ENCODE results near the gene PCLO. TPM values are rescaled to one million over a fixed set of nuclear protein-coding genes. Genes with fewer than 3 reads are reported as not detected.

Gene PCLO
- total and polyA plus RNA-seq, 2 donors = 0.75 to 2.3 TPM

DNA sequence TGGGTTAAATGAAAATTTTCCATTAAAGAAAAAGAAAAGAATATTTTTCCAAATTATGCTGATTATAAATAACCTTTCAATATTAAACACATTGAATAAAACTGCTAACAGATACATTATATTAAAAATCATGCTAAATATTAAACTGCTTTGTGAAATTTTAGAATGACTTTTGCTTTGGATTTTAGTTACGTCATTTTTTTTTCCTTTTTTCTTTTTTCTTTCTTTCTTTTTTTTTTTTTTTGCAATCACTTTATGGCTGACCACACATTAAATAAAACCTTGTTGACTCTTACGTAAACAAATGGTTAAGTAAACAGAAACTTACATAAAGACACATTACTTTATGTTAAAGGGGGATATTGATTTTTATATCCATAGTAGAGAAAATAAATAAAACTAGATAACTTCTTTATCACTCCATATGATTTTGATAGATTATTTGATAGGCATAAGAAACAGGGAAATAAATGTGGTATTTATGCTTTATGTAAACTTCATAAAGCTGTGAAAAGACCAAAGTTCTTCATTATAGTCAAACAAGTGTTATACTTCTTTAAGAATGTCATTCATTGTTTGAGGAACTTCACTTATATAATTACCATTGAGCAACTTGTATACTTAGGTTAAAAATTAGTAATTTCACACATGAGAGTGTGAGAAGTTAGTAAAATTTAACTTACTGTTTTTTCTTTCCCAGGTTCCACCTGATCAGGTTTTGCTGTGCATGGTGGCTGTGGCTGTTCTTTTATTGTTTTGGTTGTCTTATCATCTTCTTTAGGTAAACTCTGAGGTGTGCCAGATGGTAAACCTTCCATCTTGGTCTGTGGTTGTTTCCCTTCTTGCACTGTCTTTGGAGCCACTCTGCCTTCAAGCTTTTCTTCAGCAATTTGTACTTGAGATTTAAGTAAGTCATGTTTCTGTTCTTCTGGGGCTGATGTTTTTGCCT lies 197.3 kb downstream of the PCLO start:
- Histone ChIP-seq H3K4me3 (ENCODE audit: low read length in 2 of 2) (no peak overlapping the region), H3K36me3 (ENCODE audit: control insufficient read depth in 2 of 2, insufficient read depth in 2 of 2, low read length in 1 of 2) (no peaks in the 10 kb centered on the region), H3K9me3 (ENCODE audit: control insufficient read depth in 2 of 2, insufficient read depth in 1 of 2, low read length in 1 of 2) (no peaks in the 10 kb centered on the region), H3K4me1 (ENCODE audit: control insufficient read depth in 2 of 2, insufficient read depth in 2 of 2, low read length in 2 of 2) (no peaks in the 10 kb centered on the region), H3K27ac (ENCODE audit: low read depth in 1 of 2, low read length in 1 of 2) (no peak overlapping the region), H3K27me3 (ENCODE audit: control insufficient read depth in 2 of 2, insufficient read depth in 1 of 2, low read length in 1 of 2) (no peaks in the 10 kb centered on the region)
- 95% methylated on average over 2 of the region's 2 CpGs for WGBS
- no peak for DNase-seq (ENCODE audit: low read depth in 6 of 9, low spot score in 9 of 9)

DNA sequence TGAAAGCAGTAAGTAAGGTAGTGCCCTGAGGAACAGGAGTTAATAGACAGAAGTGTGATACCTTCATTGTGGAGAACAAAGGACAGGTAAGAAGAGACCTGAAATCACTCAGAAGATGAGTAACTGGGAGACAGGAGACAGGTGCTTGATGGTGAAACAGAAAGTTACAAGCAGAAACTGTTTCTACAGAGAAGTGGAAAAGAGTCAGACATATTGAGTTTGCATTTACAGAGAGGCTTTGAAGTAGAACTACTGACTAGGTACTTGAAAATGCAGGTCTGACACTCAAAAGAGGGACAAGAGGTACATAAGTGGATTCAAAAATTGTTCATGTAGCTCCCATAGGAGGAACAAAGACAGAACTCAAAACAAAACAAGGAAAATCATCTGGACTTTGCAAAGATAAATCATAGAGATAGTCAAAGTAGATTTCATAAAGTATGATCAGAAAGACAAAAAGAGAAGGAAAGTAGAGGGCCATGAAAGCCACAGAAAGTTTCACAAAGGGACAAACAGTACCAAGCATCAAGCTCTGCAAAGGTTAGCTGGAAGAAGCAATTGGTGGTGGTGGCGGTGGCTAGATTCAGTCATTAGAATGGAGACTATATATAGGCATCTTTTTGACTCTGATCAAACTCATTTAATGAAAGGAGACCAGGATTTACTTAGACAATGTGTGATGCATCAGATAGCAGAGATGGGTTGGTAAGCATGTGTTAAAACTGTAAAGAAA lies 198.4 kb downstream of the PCLO start:
- no peaks in the 10 kb centered on the region for H3K27me3 ChIP-seq (ENCODE audit: control insufficient read depth in 2 of 2, insufficient read depth in 1 of 2, low read length in 1 of 2)
- no peak overlapping the region for H3K4me3 ChIP-seq (ENCODE audit: low read length in 2 of 2)
- H3K27ac ChIP-seq (ENCODE audit: low read depth in 1 of 2, low read length in 1 of 2) = no peak overlapping the region
- H3K9me3 ChIP-seq (ENCODE audit: control insufficient read depth in 2 of 2, insufficient read depth in 1 of 2, low read length in 1 of 2) = no peaks in the 10 kb centered on the region
- no peaks in the 10 kb centered on the region for H3K36me3 ChIP-seq (ENCODE audit: control insufficient read depth in 2 of 2, insufficient read depth in 2 of 2, low read length in 1 of 2)
- no peak for DNase-seq (ENCODE audit: low read depth in 6 of 9, low spot score in 9 of 9)
- 98% methylated on average over 1 of the region's 1 CpG for WGBS
- no peaks in the 10 kb centered on the region for H3K4me1 ChIP-seq (ENCODE audit: control insufficient read depth in 2 of 2, insufficient read depth in 2 of 2, low read length in 2 of 2)

DNA sequence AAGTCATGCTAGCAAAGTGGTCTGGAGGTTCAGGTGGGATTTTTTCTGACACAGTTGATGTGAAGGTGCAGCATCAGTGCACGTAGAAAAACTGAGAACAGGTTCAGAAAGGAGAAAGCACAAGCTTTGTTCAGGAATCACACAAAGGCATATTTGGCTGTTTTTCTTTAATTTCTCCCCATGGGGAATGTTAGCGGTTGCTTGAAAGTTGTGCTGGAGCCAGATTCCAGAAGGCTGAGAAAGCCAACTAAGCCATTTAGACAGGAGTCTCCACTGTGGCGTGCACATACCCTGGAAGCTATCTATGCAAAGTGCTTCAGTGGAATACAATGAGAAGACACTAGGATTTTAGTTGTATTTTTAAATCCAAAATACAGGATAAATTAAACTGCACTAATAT lies 201.4 kb downstream of the PCLO start:
- Histone ChIP-seq H3K27ac (ENCODE audit: low read depth in 1 of 2, low read length in 1 of 2) (no peak overlapping the region), H3K9me3 (ENCODE audit: control insufficient read depth in 2 of 2, insufficient read depth in 1 of 2, low read length in 1 of 2) (no peaks in the 10 kb centered on the region), H3K4me1 (ENCODE audit: control insufficient read depth in 2 of 2, insufficient read depth in 2 of 2, low read length in 2 of 2) (no peaks in the 10 kb centered on the region), H3K27me3 (ENCODE audit: control insufficient read depth in 2 of 2, insufficient read depth in 1 of 2, low read length in 1 of 2) (no peaks in the 10 kb centered on the region), H3K36me3 (ENCODE audit: control insufficient read depth in 2 of 2, insufficient read depth in 2 of 2, low read length in 1 of 2) (no peaks in the 10 kb centered on the region), H3K4me3 (ENCODE audit: low read length in 2 of 2) (no peak overlapping the region)
- no peak for DNase-seq (ENCODE audit: low read depth in 6 of 9, low spot score in 9 of 9)
- 96% methylated on average over 3 of the region's 3 CpGs for WGBS

DNA sequence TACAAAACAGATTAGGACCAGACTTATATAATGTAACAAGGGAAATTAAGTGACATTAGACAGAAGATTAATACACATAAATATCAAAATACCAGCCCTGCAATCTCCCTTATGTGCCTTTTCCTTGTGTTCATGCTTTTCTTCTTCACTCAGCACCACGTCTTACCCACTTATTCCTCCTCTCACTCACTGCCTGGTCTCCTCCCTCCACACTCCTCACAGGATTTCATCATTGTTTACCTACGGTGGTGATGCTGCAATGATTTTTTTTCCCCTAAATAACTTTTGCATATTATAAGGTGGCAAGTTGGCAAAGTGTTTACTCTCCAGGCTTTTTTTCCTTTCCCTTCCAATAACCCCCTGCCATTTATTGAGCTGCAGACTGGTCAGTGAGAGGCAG lies 203.2 kb downstream of the PCLO start:
- WGBS = 88% methylated on average over 2 of the region's 2 CpGs
- no peak for DNase-seq (ENCODE audit: low read depth in 6 of 9, low spot score in 9 of 9)

DNA sequence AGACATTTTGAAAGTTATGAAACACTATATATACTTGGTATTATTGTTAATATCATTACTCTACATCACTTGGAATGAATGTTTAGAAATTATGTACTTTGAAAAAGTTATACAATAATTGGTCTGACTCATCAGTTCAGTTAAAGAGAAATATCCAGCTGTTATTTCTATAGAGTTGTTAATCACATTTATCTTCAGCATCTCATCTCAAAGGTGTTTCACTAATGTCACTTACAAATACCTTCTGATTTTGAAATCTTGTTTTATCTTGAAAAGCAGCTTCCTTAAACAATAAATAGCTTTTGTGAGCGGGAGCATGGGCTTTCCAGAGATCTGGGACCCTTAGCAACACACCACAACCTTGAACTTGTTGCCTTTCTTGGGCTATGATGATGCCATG lies 205.2 kb downstream of the PCLO start:
- WGBS = 69% methylated on average over 1 of the region's 1 CpG
- Histone ChIP-seq H3K27ac (ENCODE audit: low read depth in 1 of 2, low read length in 1 of 2) (no peak overlapping the region), H3K27me3 (ENCODE audit: control insufficient read depth in 2 of 2, insufficient read depth in 1 of 2, low read length in 1 of 2) (no peaks in the 10 kb centered on the region)

More for the DNA sequence above, 203.2 kb downstream of the PCLO start:
- no peaks in the 10 kb centered on the region for H3K9me3 ChIP-seq (ENCODE audit: control insufficient read depth in 2 of 2, insufficient read depth in 1 of 2, low read length in 1 of 2)
- no peaks in the 10 kb centered on the region for H3K36me3 ChIP-seq (ENCODE audit: control insufficient read depth in 2 of 2, insufficient read depth in 2 of 2, low read length in 1 of 2)
- H3K27me3 ChIP-seq (ENCODE audit: control insufficient read depth in 2 of 2, insufficient read depth in 1 of 2, low read length in 1 of 2) = no peaks in the 10 kb centered on the region
- no peaks in the 10 kb centered on the region for H3K4me1 ChIP-seq (ENCODE audit: control insufficient read depth in 2 of 2, insufficient read depth in 2 of 2, low read length in 2 of 2)
- H3K4me3 ChIP-seq (ENCODE audit: low read length in 2 of 2) = no peak overlapping the region
- H3K27ac ChIP-seq (ENCODE audit: low read depth in 1 of 2, low read length in 1 of 2) = no peak overlapping the region

DNA sequence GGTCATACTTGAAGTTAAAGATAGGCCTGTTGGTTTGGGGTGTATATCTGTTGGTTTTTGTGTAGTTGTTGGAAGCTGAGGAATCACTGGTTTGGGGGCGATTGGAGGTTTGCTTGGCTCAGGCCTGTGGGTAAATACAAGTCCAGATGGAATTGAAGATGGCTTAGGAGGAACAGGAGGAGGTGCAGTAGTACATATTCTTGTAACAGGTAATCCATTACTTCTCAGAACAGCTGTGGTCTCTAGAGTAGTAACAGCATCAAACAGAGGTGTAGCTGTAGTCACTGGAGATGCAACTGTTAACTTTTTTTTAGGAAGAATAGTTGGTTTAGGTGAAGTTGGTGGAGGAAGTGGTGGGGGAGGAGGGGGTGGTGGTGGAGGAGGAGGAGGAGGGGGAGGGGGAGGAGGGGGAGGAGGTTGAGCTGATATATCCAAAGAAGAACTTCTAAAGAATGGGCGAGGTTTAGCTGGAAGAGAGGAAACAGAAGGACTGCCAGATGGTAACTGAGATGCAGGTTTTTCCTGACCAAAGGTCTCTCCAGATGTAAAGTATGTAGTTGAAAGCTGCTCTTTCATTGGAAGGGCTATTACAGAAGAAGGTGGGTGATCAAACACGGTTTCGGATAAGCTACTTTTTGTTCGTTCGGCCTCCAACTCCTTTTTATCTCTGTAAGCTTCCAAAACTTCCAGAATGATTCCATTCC lies 209.2 kb downstream of the PCLO start:
- WGBS = 93% methylated on average over 6 of the region's 6 CpGs
- Histone ChIP-seq H3K4me3 (ENCODE audit: low read length in 2 of 2) (no peak overlapping the region), H3K4me1 (ENCODE audit: control insufficient read depth in 2 of 2, insufficient read depth in 2 of 2, low read length in 2 of 2) (no peaks in the 10 kb centered on the region), H3K27me3 (ENCODE audit: control insufficient read depth in 2 of 2, insufficient read depth in 1 of 2, low read length in 1 of 2) (no peaks in the 10 kb centered on the region), H3K9me3 (ENCODE audit: control insufficient read depth in 2 of 2, insufficient read depth in 1 of 2, low read length in 1 of 2) (no peaks in the 10 kb centered on the region), H3K27ac (ENCODE audit: low read depth in 1 of 2, low read length in 1 of 2) (no peak overlapping the region), H3K36me3 (ENCODE audit: control insufficient read depth in 2 of 2, insufficient read depth in 2 of 2, low read length in 1 of 2) (no peaks in the 10 kb centered on the region)
- DNase-seq (ENCODE audit: low read depth in 6 of 9, low spot score in 9 of 9) = no peak

More for the DNA sequence above, 205.2 kb downstream of the PCLO start:
- H3K4me3 ChIP-seq (ENCODE audit: low read length in 2 of 2) = no peak overlapping the region
- H3K4me1 ChIP-seq (ENCODE audit: control insufficient read depth in 2 of 2, insufficient read depth in 2 of 2, low read length in 2 of 2) = no peaks in the 10 kb centered on the region
- no peak for DNase-seq (ENCODE audit: low read depth in 6 of 9, low spot score in 9 of 9)
- H3K36me3 ChIP-seq (ENCODE audit: control insufficient read depth in 2 of 2, insufficient read depth in 2 of 2, low read length in 1 of 2) = no peaks in the 10 kb centered on the region
- no peaks in the 10 kb centered on the region for H3K9me3 ChIP-seq (ENCODE audit: control insufficient read depth in 2 of 2, insufficient read depth in 1 of 2, low read length in 1 of 2)

DNA sequence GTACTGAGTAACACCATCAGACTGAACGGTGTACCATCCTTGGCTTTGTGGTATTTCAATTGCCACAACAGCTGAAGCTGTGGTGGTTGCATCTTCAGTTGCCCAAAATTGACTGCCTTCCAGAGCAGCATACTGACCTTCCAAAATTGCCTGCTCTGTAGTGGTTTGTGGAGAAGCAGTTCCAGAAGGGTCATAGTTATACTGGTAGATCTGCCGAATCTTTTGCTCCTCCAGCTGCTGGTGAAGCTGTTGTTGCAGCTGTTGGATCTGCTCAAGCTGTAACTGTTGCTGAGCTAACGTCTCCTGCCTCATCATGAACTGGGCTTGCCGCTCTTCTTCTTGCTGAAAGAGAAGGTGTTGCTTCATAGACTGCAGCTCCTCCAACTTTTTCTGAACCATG lies 212.2 kb downstream of the PCLO start:
- DNase-seq (ENCODE audit: low read depth in 6 of 9, low spot score in 9 of 9) = no peak
- Histone ChIP-seq H3K4me3 (ENCODE audit: low read length in 2 of 2) (no peak overlapping the region), H3K27ac (ENCODE audit: low read depth in 1 of 2, low read length in 1 of 2) (no peak overlapping the region), H3K9me3 (ENCODE audit: control insufficient read depth in 2 of 2, insufficient read depth in 1 of 2, low read length in 1 of 2) (no peaks in the 10 kb centered on the region), H3K4me1 (ENCODE audit: control insufficient read depth in 2 of 2, insufficient read depth in 2 of 2, low read length in 2 of 2) (no peaks in the 10 kb centered on the region), H3K36me3 (ENCODE audit: control insufficient read depth in 2 of 2, insufficient read depth in 2 of 2, low read length in 1 of 2) (no peaks in the 10 kb centered on the region), H3K27me3 (ENCODE audit: control insufficient read depth in 2 of 2, insufficient read depth in 1 of 2, low read length in 1 of 2) (no peaks in the 10 kb centered on the region)
- WGBS = 89% methylated on average over 4 of the region's 4 CpGs

DNA sequence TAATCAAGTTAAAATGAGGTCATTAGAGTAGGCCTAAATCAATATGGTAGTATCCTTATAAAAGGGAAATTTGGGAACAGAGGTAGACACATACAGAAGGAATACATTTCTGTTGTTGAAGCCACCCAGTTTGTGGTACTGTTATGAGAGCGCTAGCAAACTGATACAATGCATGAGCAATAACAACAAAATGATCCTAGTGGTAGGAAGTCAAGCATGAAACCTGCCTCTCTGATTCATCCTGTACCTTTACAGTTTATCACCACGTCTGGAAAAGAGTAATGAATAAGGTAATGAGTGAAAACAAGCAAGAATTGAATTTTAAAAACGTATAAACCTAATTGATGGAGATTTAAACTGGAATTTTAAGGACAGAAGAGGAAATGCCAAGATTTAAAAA lies 217.2 kb downstream of the PCLO start:
- Histone ChIP-seq H3K4me1 (ENCODE audit: control insufficient read depth in 2 of 2, insufficient read depth in 2 of 2, low read length in 2 of 2) (no peaks in the 10 kb centered on the region), H3K9me3 (ENCODE audit: control insufficient read depth in 2 of 2, insufficient read depth in 1 of 2, low read length in 1 of 2) (no peaks in the 10 kb centered on the region), H3K27ac (ENCODE audit: low read depth in 1 of 2, low read length in 1 of 2) (no peak overlapping the region), H3K4me3 (ENCODE audit: low read length in 2 of 2) (no peak overlapping the region), H3K27me3 (ENCODE audit: control insufficient read depth in 2 of 2, insufficient read depth in 1 of 2, low read length in 1 of 2) (no peaks in the 10 kb centered on the region), H3K36me3 (ENCODE audit: control insufficient read depth in 2 of 2, insufficient read depth in 2 of 2, low read length in 1 of 2) (no peaks in the 10 kb centered on the region)
- WGBS = 85% methylated on average over 3 of the region's 3 CpGs
- no peak for DNase-seq (ENCODE audit: low read depth in 6 of 9, low spot score in 9 of 9)

DNA sequence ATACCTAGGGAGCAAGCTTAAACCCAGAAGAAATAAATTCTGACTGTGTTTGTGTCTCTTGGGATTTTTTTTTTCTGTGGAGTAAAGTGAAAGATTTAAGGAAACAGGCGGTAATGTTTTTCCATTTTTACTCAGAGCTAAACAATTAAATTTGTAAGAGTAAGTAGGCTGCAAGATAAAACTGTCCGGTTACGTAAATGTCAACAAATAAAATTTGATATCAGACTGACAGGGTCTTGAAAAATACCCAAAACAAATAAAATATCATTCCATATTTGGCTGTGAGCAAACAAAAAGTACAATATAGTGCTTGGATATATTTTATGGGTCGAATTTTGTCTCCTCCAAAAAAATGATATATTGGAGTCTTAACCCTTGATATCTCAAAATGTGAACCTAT lies 217.6 kb downstream of the PCLO start:
- no peaks in the 10 kb centered on the region for H3K27me3 ChIP-seq (ENCODE audit: control insufficient read depth in 2 of 2, insufficient read depth in 1 of 2, low read length in 1 of 2)
- H3K27ac ChIP-seq (ENCODE audit: low read depth in 1 of 2, low read length in 1 of 2) = no peak overlapping the region
- H3K36me3 ChIP-seq (ENCODE audit: control insufficient read depth in 2 of 2, insufficient read depth in 2 of 2, low read length in 1 of 2) = no peaks in the 10 kb centered on the region
- no peaks in the 10 kb centered on the region for H3K9me3 ChIP-seq (ENCODE audit: control insufficient read depth in 2 of 2, insufficient read depth in 1 of 2, low read length in 1 of 2)
- WGBS = 87% methylated on average over 4 of the region's 4 CpGs
- H3K4me1 ChIP-seq (ENCODE audit: control insufficient read depth in 2 of 2, insufficient read depth in 2 of 2, low read length in 2 of 2) = no peaks in the 10 kb centered on the region
- H3K4me3 ChIP-seq (ENCODE audit: low read length in 2 of 2) = no peak overlapping the region
- no peak for DNase-seq (ENCODE audit: low read depth in 6 of 9, low spot score in 9 of 9)
